Measurements from ENCODE around the gene SMARCA5. TPM values are rescaled to one million over a fixed set of nuclear protein-coding genes. Genes with fewer than 3 reads are reported as not detected.

Gene SMARCA5
- total and polyA plus RNA-seq, 9 of the 15 experiments (the other 6 are each of a cell fraction or from before 2014, with no cell fraction given): 21.6 to 57.8 (median 34.6) TPM

DNA sequence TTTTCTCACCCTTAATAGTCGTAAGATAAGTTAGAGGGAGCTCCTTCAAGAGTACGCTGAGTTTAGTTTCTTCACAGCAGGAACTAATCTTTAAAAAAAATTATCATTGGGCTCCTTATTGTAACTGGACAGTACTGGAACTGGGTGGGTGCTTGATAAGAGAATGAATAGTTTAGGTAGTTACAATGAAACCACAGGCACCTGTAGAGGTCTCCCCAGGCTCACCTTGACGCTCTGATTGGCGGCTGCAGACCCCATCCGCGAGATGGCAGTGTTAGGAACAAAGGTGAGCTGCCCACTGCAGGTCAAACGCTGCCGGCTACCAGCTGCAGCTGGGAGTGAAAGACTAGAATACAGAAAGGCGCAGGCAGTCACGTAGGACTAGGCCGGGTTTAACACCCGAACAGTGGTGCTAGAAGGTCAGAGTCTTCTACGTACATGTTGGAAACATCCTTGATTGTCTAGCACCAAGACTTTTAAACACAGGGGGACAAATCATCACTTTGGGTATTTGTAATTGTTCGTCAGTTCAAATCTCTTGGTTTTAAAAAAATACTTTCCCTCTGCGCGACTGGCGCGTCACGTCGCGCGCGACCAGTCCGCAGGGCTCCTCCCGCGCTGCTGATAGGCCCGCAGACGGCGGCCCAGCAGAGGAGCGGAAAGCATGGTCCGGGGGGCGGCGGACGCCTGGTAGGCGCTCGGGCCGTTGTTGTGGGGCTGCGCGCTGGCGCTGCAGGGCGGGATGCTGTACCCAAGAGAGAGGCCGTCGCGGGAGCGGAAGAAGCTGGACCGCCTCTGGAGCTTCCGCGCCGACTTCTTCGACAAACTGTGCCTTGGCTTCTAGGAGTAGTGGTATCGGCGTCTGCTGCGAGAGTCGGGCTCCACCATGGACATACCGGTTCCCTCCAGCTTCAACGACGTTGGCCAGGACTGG lies 45.6 kb downstream of the SMARCA5 start:
- H3K4me1 ChIP-seq (replicated peaks in 1 of 2; ENCODE audit: control insufficient read depth in 2 of 2, insufficient read depth in 2 of 2, low read length in 2 of 2): no peaks in the 10 kb centered on the region
- 82% methylated on average over 35 of the region's 57 CpGs for WGBS (ENCODE audit: insufficient coverage, low coverage, missing lambda C conversion rate)
- no TSS peak for BruUV-seq (replicated peaks)
- no peak overlapping the region for H2AFZ ChIP-seq (ENCODE audit: low read depth, low read length)
- H3K9me3 ChIP-seq (replicated peaks; ENCODE audit: control insufficient read depth, insufficient read depth, low read depth, low read length): no peaks in the 10 kb centered on the region
- ChIA-PET CTCF (ENCODE audit: low intra/inter-chr PET ratio) (interaction anchor here (0.6 kb wide), 1 partner anchor 8 kb away, joined by 3 read pairs; no protein-coding TSS in a partner anchor), POLR2A (interaction anchor here (1.4 kb wide), 1 partner anchor 13 kb away, joined by 6 read pairs; no protein-coding TSS in a partner anchor)
- H3K27ac ChIP-seq (ENCODE audit: extremely low read depth, low read depth, low read length): no peak overlapping the region
- DNase-seq (ENCODE audit: extremely low read depth in 1 of 4, low spot score in 3 of 4) (peak in 2 of 4 experiments; percentile 16 to 19), FAIRE-seq (no peak), ATAC-seq (peak; percentile 61)
- intact Hi-C loops (cut with micrococcal nuclease) (no loop called here), in situ Hi-C loops (cut with MboI) (no loop called here)
- no peaks in the 10 kb centered on the region for H4K20me1 ChIP-seq (replicated peaks; ENCODE audit: control insufficient read depth, insufficient read depth, low read length)
- no peaks in the 10 kb centered on the region for H3K79me2 ChIP-seq (ENCODE audit: control insufficient read depth, insufficient read depth, low read length)
- H3K9me1 ChIP-seq (ENCODE audit: control insufficient read depth, insufficient read depth, low read length): no peaks in the 10 kb centered on the region
- H3K4me3 ChIP-seq: no peak overlapping the region
- no peak overlapping the region for H3K9ac ChIP-seq (ENCODE audit: insufficient read depth in 1 of 2, low read depth in 2 of 2, low read length in 2 of 2)
- H3K27me3 ChIP-seq (ENCODE audit: control insufficient read depth in 2 of 2, insufficient read depth in 2 of 2, low read length in 2 of 2): no peaks in the 10 kb centered on the region
- H3K36me3 ChIP-seq (ENCODE audit: control insufficient read depth, insufficient read depth, low read length): peaks cover 7% of the 10 kb centered on the region; the same call in 1 of the 3 replicates
- no peak overlapping the region for H3K4me2 ChIP-seq (ENCODE audit: insufficient read depth, low read length)
- no peak for TF ChIP-seq SMAD1 (IDR thresholded peaks at IDR 0.05; ENCODE audit: low read depth, low read length, partially characterized antibody)
- peak in 1 of 2 experiments; percentile 30; a peak in 1 of 4 replicates for TF ChIP-seq RAD21 (CRISPR knock-in tag; conservative IDR thresholded peaks at IDR 0.05 in 1 of 2, IDR thresholded peaks at IDR 0.05 in 1 of 2)
- no peak for TF ChIP-seq GABPB1 (CRISPR knock-in tag; IDR thresholded peaks at IDR 0.05)
- peak in 1 of 2 experiments; percentile 41; a peak in 1 of 4 replicates for TF ChIP-seq TRIM24 (IDR thresholded peaks at IDR 0.05)
- TF ChIP-seq TCF3 (CRISPR knock-in tag; IDR thresholded peaks at IDR 0.05): peak; percentile 44
- TF ChIP-seq TEAD4 (IDR thresholded peaks at IDR 0.05; ENCODE audit: low read length): peak; percentile 34
- TF ChIP-seq TEAD4 (CRISPR knock-in tag; IDR thresholded peaks at IDR 0.05; ENCODE audit: borderline replicate concordance): no peak
- no peak for TF ChIP-seq ZBTB7A (IDR thresholded peaks at IDR 0.05; ENCODE audit: borderline replicate concordance, control insufficient read depth, low read depth, low read length)
- TF ChIP-seq ARID1B (IDR thresholded peaks at IDR 0.05): peak; percentile 52
- peak; percentile 68 for TF ChIP-seq CBFA2T3 (IDR thresholded peaks at IDR 0.05)
- TF ChIP-seq, protein P1, sequence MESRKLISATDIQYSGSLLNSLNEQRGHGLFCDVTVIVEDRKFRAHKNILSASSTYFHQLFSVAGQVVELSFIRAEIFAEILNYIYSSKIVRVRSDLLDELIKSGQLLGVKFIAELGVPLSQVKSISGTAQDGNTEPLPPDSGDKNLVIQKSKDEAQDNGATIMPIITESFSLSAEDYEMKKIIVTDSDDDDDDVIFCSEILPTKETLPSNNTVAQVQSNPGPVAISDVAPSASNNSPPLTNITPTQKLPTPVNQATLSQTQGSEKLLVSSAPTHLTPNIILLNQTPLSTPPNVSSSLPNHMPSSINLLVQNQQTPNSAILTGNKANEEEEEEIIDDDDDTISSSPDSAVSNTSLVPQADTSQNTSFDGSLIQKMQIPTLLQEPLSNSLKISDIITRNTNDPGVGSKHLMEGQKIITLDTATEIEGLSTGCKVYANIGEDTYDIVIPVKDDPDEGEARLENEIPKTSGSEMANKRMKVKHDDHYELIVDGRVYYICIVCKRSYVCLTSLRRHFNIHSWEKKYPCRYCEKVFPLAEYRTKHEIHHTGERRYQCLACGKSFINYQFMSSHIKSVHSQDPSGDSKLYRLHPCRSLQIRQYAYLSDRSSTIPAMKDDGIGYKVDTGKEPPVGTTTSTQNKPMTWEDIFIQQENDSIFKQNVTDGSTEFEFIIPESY (CRISPR knock-in tag; IDR thresholded peaks at IDR 0.05): peak; percentile 68

Measured in K562 (cell line).